Measurements from ENCODE around the gene GSAP.

DNA sequence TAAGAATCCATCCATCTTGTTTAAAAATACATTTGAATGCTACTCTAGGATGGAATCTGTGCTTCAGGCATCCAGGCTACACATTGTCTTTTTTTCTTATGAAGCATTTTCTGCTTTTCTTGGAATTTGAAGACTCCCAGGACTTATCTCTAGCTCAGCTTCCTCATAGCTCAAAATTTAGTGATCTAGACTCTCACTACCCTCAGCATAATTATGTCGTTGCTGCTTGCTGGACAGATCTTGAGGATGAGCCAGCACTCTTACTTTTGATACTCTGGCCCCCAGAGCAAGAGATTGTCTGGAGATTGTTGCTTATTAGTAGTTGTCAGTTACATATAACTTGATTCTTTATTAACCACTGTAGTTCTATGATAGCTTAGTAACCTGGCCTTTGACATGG is 133.3 kb downstream of the GSAP start:
- TF ChIP-seq, protein P1, sequence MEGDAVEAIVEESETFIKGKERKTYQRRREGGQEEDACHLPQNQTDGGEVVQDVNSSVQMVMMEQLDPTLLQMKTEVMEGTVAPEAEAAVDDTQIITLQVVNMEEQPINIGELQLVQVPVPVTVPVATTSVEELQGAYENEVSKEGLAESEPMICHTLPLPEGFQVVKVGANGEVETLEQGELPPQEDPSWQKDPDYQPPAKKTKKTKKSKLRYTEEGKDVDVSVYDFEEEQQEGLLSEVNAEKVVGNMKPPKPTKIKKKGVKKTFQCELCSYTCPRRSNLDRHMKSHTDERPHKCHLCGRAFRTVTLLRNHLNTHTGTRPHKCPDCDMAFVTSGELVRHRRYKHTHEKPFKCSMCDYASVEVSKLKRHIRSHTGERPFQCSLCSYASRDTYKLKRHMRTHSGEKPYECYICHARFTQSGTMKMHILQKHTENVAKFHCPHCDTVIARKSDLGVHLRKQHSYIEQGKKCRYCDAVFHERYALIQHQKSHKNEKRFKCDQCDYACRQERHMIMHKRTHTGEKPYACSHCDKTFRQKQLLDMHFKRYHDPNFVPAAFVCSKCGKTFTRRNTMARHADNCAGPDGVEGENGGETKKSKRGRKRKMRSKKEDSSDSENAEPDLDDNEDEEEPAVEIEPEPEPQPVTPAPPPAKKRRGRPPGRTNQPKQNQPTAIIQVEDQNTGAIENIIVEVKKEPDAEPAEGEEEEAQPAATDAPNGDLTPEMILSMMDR (IDR thresholded peaks at IDR 0.05): no peak
- no peak for TF ChIP-seq POLR2A (IDR thresholded peaks at IDR 0.05)

All from right lobe of liver (tissue), 4 donors.